ENCODE measurements around the gene BICRAL.
"Not testable (repeated sequence)": the region's sequence is repeated elsewhere in the genome, so short reads cannot be mapped to it uniquely, and the experiment has no call there.

- not testable (repeated sequence) for TF ChIP-seq ETV5 (CRISPR knock-in tag; IDR thresholded peaks at IDR 0.05; ENCODE audit: low read depth); CEBPG (CRISPR knock-in tag; IDR thresholded peaks at IDR 0.05); CEBPG (tag; conservative IDR thresholded peaks at IDR 0.05 in 1 of 2, IDR thresholded peaks at IDR 0.05 in 1 of 2); POLR2A (conservative IDR thresholded peaks at IDR 0.05); RNF2 (IDR thresholded peaks at IDR 0.05)
Observed at GRCh38 chr6:42880871-42881270, 99.0 kb downstream of the BICRAL start.

Data from K562 (cell line).